K562 (cell line): Measurements from ENCODE around the gene OR52I1. TPM values are rescaled to one million over a fixed set of nuclear protein-coding genes. Genes with fewer than 3 reads are reported as not detected.
A peak's percentile ranks its signal among the peaks of the same experiment; 100 is the strongest.

ENCODE experiments used
- NONO ChIP-seq, 2 experiments: fragments of 200-400 bp in 1 of 2; fragments of 450-650 bp in 1 of 2; formaldehyde crosslinking in 1 of 2; IDR thresholded peaks; 2 replicates each; pipeline ENCODE4 v1.6.1; 2017; ENCODE audit warnings: low read depth in 2 of 2, mild to moderate bottlenecking in 2 of 2, moderate library complexity in 2 of 2, low read length in 1 of 2
- NRF1 ChIP-seq, 2 experiments: fragments of 450-650 bp; IDR thresholded peaks in 1 of 2; conservative IDR thresholded peaks in 1 of 2; 2 replicates each; pipeline ENCODE4 v1.6.1; 2014; ENCODE audit warnings: mild to moderate bottlenecking in 2 of 2
- POLR3A ChIP-seq: IDR thresholded peaks from 2 replicates; pipeline ENCODE4 v1.6.1; 2011; ENCODE audit warnings: borderline replicate concordance, mild to moderate bottlenecking, moderate library complexity; ENCODE audit not compliant: insufficient read length, insufficient read depth; ENCODE audit errors: extremely low read depth
- SRSF7 ChIP-seq: fragments of 200-400 bp; formaldehyde crosslinking; optimal IDR thresholded peaks from 2 replicates; pipeline ENCODE3; 2017; ENCODE audit warnings: mild to moderate bottlenecking, low read depth, low read length
- THRAP3 ChIP-seq: fragments of 450-650 bp; IDR thresholded peaks from 2 replicates; pipeline ENCODE4 v1.6.1; 2016; ENCODE audit warnings: mild to moderate bottlenecking, inconsistent platforms, borderline replicate concordance
- ZBTB5 ChIP-seq: fragments of 450-650 bp; IDR thresholded peaks from 2 replicates; pipeline ENCODE4 v1.6.1; 2017; ENCODE audit warnings: antibody characterized with exemption
- ZKSCAN8 ChIP-seq: fragments of 200-800 bp; sonication (Bioruptor generic); IDR thresholded peaks from 2 replicates; pipeline ENCODE4 v1.6.1; 2016; ENCODE audit warnings: missing genetic modification characterization, missing compliant biosample characterization
- ZNF134 ChIP-seq: fragments of 250-450 bp; sonication (Bioruptor Pico); conservative IDR thresholded peaks from 2 replicates; pipeline ENCODE4 v1.4.0; 2020
- polyA plus RNA-seq, 8 experiments: library from polyadenylated mRNA; depleted of rRNA in 4 of 8; stranded (reverse) in 5 of 8; unstranded in 3 of 8; fragments of >200 nt; fragmentation: Nextera tagmentation in 2 of 8; fragmentation: Illumina TruSeq in 1 of 8; extraction: Ambion mirVana in 2 of 8; extraction: Trizol in 1 of 8; gene quantifications; 2 replicates each; pipeline versions ENCODE4 v1.2.1 to v1.2.3, GENCODE V29; 2011 to 2014; ENCODE audit warnings: inconsistent platforms in 1 of 8, missing spikeins in 1 of 8
- total RNA-seq, 7 experiments: library from RNA; depleted of rRNA in 6 of 7; stranded (reverse); fragments of >200 nt in 6 of 7; fragmentation: Illumina TruSeq in 2 of 7; extraction: Trizol in 2 of 7; gene quantifications; 2 replicates each; pipeline versions ENCODE4 v1.2.1 to v1.2.3, GENCODE V29; 2011 to 2021; ENCODE audit warnings: low replicate concordance in 1 of 7
- TF ChIP-seq, protein P1 (sequence below): fragments of 250-450 bp; sonication (Bioruptor Pico); IDR thresholded peaks from 2 replicates; pipeline ENCODE4 v1.4.0; 2020
- TF ChIP-seq, protein P2 (sequence below): sonication (generic); formaldehyde crosslinking; IDR thresholded peaks from 2 replicates; pipeline ENCODE4 v1.8.0; 2023; ENCODE audit warnings: mild to moderate bottlenecking, missing genetic modification reagents
- TF ChIP-seq, protein P3 (sequence below): fragments of 450-650 bp; IDR thresholded peaks from 2 replicates; pipeline ENCODE4 v1.6.1; 2016

The OR52I1 gene
- total and polyA plus RNA-seq, 9 of the 15 experiments (the other 6 are each of a cell fraction or from before 2014, with no cell fraction given): not detected

DNA sequence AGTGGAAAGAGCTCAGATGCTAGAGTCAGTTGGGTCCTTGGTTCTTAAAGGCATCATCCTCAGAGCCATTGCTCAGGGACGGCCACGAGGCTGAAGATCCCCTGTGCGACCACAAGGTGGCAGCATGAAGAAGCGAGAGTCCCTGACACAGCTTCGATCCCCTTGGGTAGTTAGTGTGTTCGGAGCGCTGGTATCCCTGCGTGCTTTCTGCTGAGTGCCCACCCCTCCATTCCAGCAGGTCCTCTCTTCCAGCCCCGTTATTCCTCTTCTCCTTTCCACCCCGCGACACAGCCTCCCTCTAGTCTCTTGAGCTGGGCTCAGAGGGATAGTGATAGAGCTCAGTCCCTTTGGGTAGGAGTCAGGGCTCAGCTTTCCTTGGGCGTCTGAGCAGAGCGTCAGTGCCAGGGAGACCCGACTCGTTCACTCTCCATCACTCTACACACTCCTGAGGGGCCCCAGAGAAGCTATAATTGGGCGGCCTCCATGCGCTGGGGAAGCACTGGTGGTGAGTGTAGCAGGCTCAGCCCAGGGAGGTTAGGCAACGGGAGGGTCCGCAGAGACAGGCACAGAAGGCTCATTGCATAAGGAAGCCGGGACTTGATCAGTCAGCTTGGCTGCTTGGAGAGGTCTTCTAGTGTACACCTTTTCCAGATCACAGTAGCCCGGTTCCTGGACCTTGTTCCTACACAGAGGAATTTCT, 43.3 kb downstream of the OR52I1 start, which contains the start of gene OR51D1 (continued):
- TF ChIP-seq, protein P1, sequence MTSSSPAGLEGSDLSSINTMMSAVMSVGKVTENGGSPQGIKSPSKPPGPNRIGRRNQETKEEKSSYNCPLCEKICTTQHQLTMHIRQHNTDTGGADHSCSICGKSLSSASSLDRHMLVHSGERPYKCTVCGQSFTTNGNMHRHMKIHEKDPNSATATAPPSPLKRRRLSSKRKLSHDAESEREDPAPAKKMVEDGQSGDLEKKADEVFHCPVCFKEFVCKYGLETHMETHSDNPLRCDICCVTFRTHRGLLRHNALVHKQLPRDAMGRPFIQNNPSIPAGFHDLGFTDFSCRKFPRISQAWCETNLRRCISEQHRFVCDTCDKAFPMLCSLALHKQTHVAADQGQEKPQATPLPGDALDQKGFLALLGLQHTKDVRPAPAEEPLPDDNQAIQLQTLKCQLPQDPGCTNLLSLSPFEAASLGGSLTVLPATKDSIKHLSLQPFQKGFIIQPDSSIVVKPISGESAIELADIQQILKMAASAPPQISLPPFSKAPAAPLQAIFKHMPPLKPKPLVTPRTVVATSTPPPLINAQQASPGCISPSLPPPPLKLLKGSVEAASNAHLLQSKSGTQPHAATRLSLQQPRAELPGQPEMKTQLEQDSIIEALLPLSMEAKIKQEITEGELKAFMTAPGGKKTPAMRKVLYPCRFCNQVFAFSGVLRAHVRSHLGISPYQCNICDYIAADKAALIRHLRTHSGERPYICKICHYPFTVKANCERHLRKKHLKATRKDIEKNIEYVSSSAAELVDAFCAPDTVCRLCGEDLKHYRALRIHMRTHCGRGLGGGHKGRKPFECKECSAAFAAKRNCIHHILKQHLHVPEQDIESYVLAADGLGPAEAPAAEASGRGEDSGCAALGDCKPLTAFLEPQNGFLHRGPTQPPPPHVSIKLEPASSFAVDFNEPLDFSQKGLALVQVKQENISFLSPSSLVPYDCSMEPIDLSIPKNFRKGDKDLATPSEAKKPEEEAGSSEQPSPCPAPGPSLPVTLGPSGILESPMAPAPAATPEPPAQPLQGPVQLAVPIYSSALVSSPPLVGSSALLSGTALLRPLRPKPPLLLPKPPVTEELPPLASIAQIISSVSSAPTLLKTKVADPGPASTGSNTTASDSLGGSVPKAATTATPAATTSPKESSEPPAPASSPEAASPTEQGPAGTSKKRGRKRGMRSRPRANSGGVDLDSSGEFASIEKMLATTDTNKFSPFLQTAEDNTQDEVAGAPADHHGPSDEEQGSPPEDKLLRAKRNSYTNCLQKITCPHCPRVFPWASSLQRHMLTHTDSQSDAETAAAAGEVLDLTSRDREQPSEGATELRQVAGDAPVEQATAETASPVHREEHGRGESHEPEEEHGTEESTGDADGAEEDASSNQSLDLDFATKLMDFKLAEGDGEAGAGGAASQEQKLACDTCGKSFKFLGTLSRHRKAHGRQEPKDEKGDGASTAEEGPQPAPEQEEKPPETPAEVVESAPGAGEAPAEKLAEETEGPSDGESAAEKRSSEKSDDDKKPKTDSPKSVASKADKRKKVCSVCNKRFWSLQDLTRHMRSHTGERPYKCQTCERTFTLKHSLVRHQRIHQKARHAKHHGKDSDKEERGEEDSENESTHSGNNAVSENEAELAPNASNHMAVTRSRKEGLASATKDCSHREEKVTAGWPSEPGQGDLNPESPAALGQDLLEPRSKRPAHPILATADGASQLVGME (CRISPR knock-in tag): no peak
- TF ChIP-seq ZNF134 (CRISPR knock-in tag) (no peak), THRAP3 (no peak), SRSF7 (no peak), NRF1 (conservative IDR thresholded peaks at IDR 0.05 in 1 of 2, IDR thresholded peaks at IDR 0.05 in 1 of 2) (no peak), ZBTB5 (no peak), NONO (IDR thresholded peaks at IDR 0.05; ENCODE audit: low read depth in 2 of 2, low read length in 1 of 2) (0 out of 4 replicates have a peak, but pooled peaks of 1 of the 2 experiments have one; percentile 19), POLR3A (no peak), ZKSCAN8 (CRISPR knock-in tag) (no peak)
- TF ChIP-seq, protein P2, sequence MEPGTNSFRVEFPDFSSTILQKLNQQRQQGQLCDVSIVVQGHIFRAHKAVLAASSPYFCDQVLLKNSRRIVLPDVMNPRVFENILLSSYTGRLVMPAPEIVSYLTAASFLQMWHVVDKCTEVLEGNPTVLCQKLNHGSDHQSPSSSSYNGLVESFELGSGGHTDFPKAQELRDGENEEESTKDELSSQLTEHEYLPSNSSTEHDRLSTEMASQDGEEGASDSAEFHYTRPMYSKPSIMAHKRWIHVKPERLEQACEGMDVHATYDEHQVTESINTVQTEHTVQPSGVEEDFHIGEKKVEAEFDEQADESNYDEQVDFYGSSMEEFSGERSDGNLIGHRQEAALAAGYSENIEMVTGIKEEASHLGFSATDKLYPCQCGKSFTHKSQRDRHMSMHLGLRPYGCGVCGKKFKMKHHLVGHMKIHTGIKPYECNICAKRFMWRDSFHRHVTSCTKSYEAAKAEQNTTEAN (CRISPR knock-in tag): no peak
- TF ChIP-seq, protein P3, sequence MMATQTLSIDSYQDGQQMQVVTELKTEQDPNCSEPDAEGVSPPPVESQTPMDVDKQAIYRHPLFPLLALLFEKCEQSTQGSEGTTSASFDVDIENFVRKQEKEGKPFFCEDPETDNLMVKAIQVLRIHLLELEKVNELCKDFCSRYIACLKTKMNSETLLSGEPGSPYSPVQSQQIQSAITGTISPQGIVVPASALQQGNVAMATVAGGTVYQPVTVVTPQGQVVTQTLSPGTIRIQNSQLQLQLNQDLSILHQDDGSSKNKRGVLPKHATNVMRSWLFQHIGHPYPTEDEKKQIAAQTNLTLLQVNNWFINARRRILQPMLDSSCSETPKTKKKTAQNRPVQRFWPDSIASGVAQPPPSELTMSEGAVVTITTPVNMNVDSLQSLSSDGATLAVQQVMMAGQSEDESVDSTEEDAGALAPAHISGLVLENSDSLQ: no peak
